BLaER1 treated with 17β-estradiol and CSF1 and Interleukin-3, amounts not matched to agents 10 nM and 100 nM (cell line): Measurements from ENCODE around the gene SEC63.
"Not testable (repeated sequence)": the region's sequence is repeated elsewhere in the genome, so short reads cannot be mapped to it uniquely, and the experiment has no call there.

Source experiments
- H3K27ac ChIP-seq, 11 experiments: shearing (Covaris generic); formaldehyde crosslinking; 2 replicates each; pipeline ENCODE4 v1.8.1; 2022
- H3K27me3 ChIP-seq, 11 experiments: shearing (Covaris generic); formaldehyde crosslinking; 2 replicates each; pipeline ENCODE4 v1.8.1; 2022
- H3K36me3 ChIP-seq, 11 experiments: shearing (Covaris generic); formaldehyde crosslinking; 2 replicates each; pipeline ENCODE4 v1.8.1; 2022
- H3K4me1 ChIP-seq, 10 experiments: shearing (Covaris generic); formaldehyde crosslinking; 2 replicates each; pipeline ENCODE4 v1.8.1; 2022
- H3K4me2 ChIP-seq, 11 experiments: shearing (Covaris generic); formaldehyde crosslinking; 2 replicates each; pipeline ENCODE4 v1.8.1; 2022
- H3K4me3 ChIP-seq, 10 experiments: shearing (Covaris generic); formaldehyde crosslinking; 2 replicates each; pipeline ENCODE4 v1.8.1; 2022
- H3K9ac ChIP-seq, 11 experiments: shearing (Covaris generic); formaldehyde crosslinking; 2 replicates each; pipeline ENCODE4 v1.8.1; 2022
- H3K9me3 ChIP-seq, 11 experiments: shearing (Covaris generic); formaldehyde crosslinking; replicated peaks in 1 of 11; 2 replicates each; pipeline ENCODE4 v1.8.1; 2022
- H4K20me1 ChIP-seq, 11 experiments: shearing (Covaris generic); formaldehyde crosslinking; 2 replicates each; pipeline ENCODE4 v1.8.1; 2022
- Cebpa-rat ChIP-seq, 11 experiments: shearing (Covaris generic); IDR thresholded peaks; 2 replicates each; pipeline ENCODE4 v1.8.1; 2022

The SEC63 gene

DNA sequence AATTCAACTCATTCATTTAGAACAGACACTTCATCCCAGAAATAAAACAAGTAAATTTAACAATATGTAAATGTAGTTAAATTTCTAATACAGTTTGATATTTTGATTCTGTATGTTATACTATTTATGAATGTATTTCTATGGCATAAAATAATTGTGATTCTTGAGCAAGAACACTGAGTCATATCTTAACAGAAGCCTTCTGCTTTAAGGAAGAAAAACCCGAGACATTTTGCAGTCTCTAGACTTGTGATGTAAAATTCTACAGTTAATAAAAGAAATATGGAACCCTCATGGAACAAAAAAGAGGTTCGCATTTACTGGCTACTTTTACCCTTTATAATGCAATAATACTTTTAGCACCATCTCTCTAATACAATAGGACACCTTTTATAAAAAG lies 86.0 kb downstream of the SEC63 start:
- Histone ChIP-seq H3K36me3 (peaks cover 68 to 100% (median 93%) of the 10 kb centered on the region in 11 experiments), H3K27me3 (no peaks in the 10 kb centered on the region), H3K4me2 (peak overlapping the region in 2 of 11 experiments; percentile 11 to 54; a peak in 1 of 22 replicates), H3K4me1 (peaks cover 0 to 32% (median 0%) of the 10 kb centered on the region in 10 experiments; a peak in 8 of 20 replicates), H4K20me1 (peaks cover 0 to 12% (median 3%) of the 10 kb centered on the region in 11 experiments; a peak in 6 of 22 replicates), H3K9ac (no peak overlapping the region), H3K4me3 (no peak overlapping the region), H3K27ac (no peak overlapping the region), H3K9me3 (no peaks in the 10 kb centered on the region)
- no peak for TF ChIP-seq Cebpa-rat (IDR thresholded peaks at IDR 0.05)

DNA sequence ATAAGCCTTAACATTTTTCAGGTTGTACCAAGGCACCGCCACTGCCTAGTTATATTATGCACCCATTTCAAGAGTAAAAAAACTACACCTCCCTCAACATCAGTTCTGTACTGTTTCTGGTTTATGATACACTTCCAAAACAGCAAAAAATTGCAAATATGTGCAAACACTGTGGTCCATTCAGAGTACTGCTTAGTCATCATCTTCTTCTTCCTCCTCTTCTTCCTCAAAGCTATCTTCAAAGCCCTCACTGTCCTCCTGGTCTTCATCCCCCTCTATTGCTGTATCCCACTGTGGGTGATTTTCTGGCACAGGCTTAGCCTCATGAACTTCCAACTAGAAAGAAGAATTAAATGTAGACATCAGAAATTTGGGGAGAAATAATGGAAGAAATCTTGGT lies 86.5 kb downstream of the SEC63 start:
- Histone ChIP-seq H4K20me1 (peaks cover 0 to 12% (median 3%) of the 10 kb centered on the region in 11 experiments; a peak in 6 of 22 replicates), H3K36me3 (peaks cover 64 to 96% (median 90%) of the 10 kb centered on the region in 11 experiments), H3K4me2 (peak overlapping the region in 4 of 11 experiments; percentile 11 to 59 (median 42); a peak in 5 of 22 replicates), H3K4me1 (peaks cover 0 to 32% (median 0%) of the 10 kb centered on the region in 10 experiments; a peak in 8 of 20 replicates)
- not testable (repeated sequence) for H3K9ac ChIP-seq, H3K9me3 ChIP-seq, H3K27me3 ChIP-seq, H3K27ac ChIP-seq, H3K4me3 ChIP-seq

DNA sequence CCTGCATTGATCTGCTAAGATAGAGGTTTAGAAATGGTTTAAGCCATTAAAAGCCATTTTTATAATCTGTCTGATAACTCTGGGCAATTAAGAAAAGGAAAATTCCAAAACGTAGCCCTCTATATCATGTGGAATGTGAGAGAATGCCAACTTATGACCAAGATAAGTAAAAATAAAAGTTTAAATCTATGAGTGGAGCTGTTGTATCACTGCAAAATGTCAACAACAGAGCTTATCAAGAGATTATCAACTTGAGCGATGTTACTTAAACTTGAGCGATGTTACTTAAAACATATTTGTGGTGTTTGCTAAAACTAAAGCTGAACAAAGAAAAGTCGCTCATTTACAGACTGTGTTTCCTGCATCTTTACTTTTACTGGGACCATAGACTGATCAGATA lies 87.0 kb downstream of the SEC63 start:
- Histone ChIP-seq H3K27ac (no peak overlapping the region), H3K36me3 (peaks cover 59 to 96% (median 85%) of the 10 kb centered on the region in 11 experiments), H3K9ac (0 out of 22 replicates have a peak overlapping the region, but pooled peaks of 1 of the 11 experiments have one; percentile 4), H3K27me3 (no peaks in the 10 kb centered on the region), H3K4me2 (peak overlapping the region in 3 of 11 experiments; percentile 29 to 59 (median 54); a peak in 5 of 22 replicates), H3K4me1 (peaks cover 0 to 32% (median 0%) of the 10 kb centered on the region in 10 experiments; a peak in 8 of 20 replicates), H3K4me3 (no peak overlapping the region), H3K9me3 (no peaks in the 10 kb centered on the region), H4K20me1 (peaks cover 0 to 12% (median 3%) of the 10 kb centered on the region in 11 experiments; a peak in 6 of 22 replicates)
- TF ChIP-seq Cebpa-rat (IDR thresholded peaks at IDR 0.05): no peak

DNA sequence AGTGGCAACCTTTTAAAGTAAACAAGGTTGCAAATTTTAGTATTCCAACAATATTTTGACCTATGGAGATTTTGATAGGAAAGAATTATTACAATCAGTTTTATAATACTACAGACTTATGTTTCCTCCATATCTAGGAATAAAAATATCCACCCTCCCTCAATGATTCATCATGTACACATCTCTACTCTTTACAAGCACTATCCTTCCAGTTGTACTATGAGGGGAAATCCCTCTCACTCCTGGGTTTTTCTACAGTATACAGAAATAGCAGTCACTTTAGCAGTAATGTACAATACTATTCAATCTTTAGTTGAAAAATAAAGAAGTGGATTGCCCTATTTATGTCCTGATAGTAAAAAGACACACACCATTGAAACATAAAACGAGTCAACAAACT lies 87.6 kb downstream of the SEC63 start:
- H3K4me2 ChIP-seq: peak overlapping the region in 3 of 11 experiments; percentile 7 to 54 (median 29); a peak in 4 of 22 replicates
- no peaks in the 10 kb centered on the region for H3K27me3 ChIP-seq
- peaks cover 0 to 12% (median 3%) of the 10 kb centered on the region in 11 experiments; a peak in 6 of 22 replicates for H4K20me1 ChIP-seq
- no peak for TF ChIP-seq Cebpa-rat (IDR thresholded peaks at IDR 0.05)
- peaks cover 0 to 32% (median 0%) of the 10 kb centered on the region in 10 experiments; a peak in 8 of 20 replicates for H3K4me1 ChIP-seq
- 0 out of 22 replicates have a peak overlapping the region, but pooled peaks of 1 of the 11 experiments have one; percentile 4 for H3K9ac ChIP-seq
- no peak overlapping the region for H3K4me3 ChIP-seq
- no peaks in the 10 kb centered on the region for H3K9me3 ChIP-seq
- H3K27ac ChIP-seq: no peak overlapping the region
- H3K36me3 ChIP-seq: peaks cover 53 to 96% (median 79%) of the 10 kb centered on the region in 11 experiments; a peak in 21 of 22 replicates

DNA sequence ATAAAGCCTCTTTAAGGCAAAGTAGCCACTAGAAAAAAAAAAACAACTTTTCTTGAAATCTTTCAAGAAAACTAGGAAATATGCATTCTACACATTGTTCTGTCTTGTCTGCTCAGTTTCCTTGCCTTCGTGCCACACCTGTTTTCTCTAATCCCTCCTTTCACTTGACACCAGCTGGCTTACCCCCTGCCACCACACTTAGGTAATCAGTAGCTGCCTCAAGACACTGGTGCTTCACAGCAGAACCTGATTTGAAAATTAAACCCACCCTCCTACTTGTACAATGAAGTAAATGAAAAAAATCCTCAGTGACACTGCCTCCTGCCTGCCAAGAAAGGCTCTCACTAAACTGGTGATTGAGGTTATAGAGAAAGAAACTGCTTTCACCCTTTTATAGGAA lies 88.1 kb downstream of the SEC63 start:
- H3K4me3 ChIP-seq: no peak overlapping the region
- no peaks in the 10 kb centered on the region for H3K9me3 ChIP-seq
- H3K27me3 ChIP-seq: no peaks in the 10 kb centered on the region
- H3K4me1 ChIP-seq: peaks cover 0 to 32% (median 0%) of the 10 kb centered on the region in 10 experiments; a peak in 8 of 20 replicates
- TF ChIP-seq Cebpa-rat (IDR thresholded peaks at IDR 0.05): no peak
- no peak overlapping the region for H3K27ac ChIP-seq
- peaks cover 0 to 12% (median 0%) of the 10 kb centered on the region in 11 experiments; a peak in 5 of 22 replicates for H4K20me1 ChIP-seq
- no peak overlapping the region for H3K9ac ChIP-seq
- H3K4me2 ChIP-seq: peak overlapping the region in 2 of 11 experiments; percentile 7 to 54; a peak in 2 of 22 replicates
- H3K36me3 ChIP-seq: peaks cover 48 to 91% (median 74%) of the 10 kb centered on the region in 11 experiments; a peak in 21 of 22 replicates

DNA sequence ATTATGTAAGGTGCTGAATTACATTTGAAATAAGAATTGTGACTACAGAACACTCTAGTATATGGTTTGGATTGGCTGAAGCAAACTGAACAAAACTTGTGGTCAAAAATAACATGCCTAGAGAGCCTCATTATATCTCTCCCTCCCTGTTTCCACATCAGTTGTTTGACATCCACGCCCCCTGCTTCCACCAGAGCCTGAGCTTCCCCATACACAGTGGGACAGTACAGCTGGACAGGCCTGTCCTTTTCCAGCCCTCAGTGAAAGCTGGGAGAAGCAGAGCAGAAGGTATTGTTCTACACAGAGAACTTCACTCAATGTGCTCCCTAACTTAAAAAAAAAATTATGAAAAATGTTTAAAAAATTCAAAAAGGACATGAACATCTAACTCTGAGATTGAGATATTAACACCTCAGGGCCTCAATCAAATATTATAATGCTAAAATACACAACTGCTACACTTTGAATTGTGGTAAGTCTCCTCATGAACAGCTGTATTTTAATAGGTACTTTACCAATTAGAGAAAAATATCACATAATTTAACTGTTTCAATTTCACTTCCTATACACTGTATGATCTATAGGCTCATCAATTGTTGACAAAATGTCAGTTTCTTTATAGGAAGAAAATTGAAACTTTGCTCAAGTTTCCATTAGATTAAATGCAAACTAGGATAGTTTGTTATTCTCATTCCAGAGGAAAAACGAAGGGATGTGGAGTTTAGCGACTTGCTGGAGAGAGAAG lies 89.0 kb downstream of the SEC63 start:
- Histone ChIP-seq H4K20me1 (peaks cover 0 to 12% (median 0%) of the 10 kb centered on the region in 11 experiments; a peak in 5 of 22 replicates), H3K27ac (no peak overlapping the region), H3K4me1 (peaks cover 0 to 32% (median 0%) of the 10 kb centered on the region in 10 experiments; a peak in 8 of 20 replicates), H3K9ac (no peak overlapping the region), H3K4me2 (no peak overlapping the region), H3K27me3 (no peaks in the 10 kb centered on the region), H3K9me3 (no peaks in the 10 kb centered on the region), H3K4me3 (no peak overlapping the region), H3K36me3 (peaks cover 42 to 82% (median 66%) of the 10 kb centered on the region in 11 experiments; a peak in 20 of 22 replicates)
- no peak for TF ChIP-seq Cebpa-rat (IDR thresholded peaks at IDR 0.05)

DNA sequence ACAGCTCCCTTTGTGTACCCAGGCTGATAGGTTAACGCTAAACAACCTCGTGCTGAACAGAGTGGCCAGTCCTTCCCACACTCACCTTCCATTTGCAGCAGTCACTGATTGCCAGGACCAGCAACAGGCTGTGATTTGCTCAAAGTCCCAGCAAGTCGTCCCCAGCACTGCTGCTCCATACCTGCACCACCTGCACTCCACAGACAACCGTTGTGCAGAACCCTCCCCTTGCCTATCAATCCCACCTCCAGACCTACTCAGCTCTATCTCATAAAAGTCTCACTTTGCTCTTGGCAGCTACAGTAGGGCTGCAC lies 90.7 kb downstream of the SEC63 start:
- H3K4me2 ChIP-seq: no peak overlapping the region
- H3K9me3 ChIP-seq: 0 out of 22 replicates have a peak, but pooled peaks cover 0 to 2% (median 0%) of the 10 kb centered on the region in 11 experiments
- no peaks in the 10 kb centered on the region for H3K27me3 ChIP-seq
- no peak overlapping the region for H3K9ac ChIP-seq
- H3K4me1 ChIP-seq: peaks cover 0 to 27% (median 0%) of the 10 kb centered on the region in 10 experiments; a peak in 8 of 20 replicates
- H3K4me3 ChIP-seq: no peak overlapping the region
- peaks cover 31 to 65% (median 53%) of the 10 kb centered on the region in 11 experiments; a peak in 20 of 22 replicates for H3K36me3 ChIP-seq
- no peak overlapping the region for H3K27ac ChIP-seq
- TF ChIP-seq Cebpa-rat (IDR thresholded peaks at IDR 0.05): no peak
- peaks cover 0 to 12% (median 0%) of the 10 kb centered on the region in 11 experiments; a peak in 5 of 22 replicates for H4K20me1 ChIP-seq

DNA sequence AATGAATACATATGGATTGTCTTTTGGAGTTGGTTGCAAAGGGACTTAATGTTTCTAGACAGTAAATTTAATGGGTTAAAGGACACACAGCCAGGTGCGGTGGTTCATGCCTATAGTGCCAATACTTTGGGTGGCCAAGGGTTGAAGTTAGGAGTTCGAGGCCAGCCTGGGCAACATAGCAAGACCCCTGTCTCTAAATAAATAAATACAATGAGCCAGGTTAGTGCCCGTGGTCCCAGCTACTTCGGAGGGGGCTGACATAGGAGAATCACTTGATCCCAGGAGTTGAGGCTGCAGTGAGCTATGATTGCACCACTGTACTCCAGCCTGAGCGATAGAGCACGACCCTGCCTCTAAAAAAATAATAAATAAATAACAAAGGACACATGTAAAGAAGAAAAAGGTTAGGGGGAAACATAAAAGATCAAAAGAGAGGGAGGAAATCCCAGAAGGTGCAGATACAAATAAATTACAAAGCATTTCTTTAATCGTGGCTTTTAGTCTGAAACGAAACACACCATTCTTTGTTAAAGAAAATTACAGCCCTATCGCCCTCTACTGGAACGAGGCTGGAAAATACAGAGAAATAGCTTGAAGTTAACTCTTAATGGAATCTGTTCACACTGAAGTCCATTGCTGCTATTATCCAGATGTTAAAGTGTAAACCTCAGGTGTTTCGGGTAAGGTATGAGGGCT lies 91.3 kb downstream of the SEC63 start:
- H3K27ac ChIP-seq: no peak overlapping the region
- H3K4me1 ChIP-seq: peaks cover 0 to 22% (median 0%) of the 10 kb centered on the region in 10 experiments; a peak in 8 of 20 replicates
- H3K36me3 ChIP-seq: peaks cover 28 to 60% (median 48%) of the 10 kb centered on the region in 11 experiments; a peak in 20 of 22 replicates
- H3K9ac ChIP-seq: no peak overlapping the region
- H3K4me2 ChIP-seq: no peak overlapping the region
- H3K27me3 ChIP-seq: no peaks in the 10 kb centered on the region
- H3K9me3 ChIP-seq: peaks cover 0 to 7% (median 0%) of the 10 kb centered on the region in 11 experiments; a peak in 1 of 22 replicates
- no peak overlapping the region for H3K4me3 ChIP-seq
- no peak for TF ChIP-seq Cebpa-rat (IDR thresholded peaks at IDR 0.05)
- peaks cover 0 to 12% (median 0%) of the 10 kb centered on the region in 11 experiments; a peak in 5 of 22 replicates for H4K20me1 ChIP-seq
